ENCODE data around the gene MTARC2. TPM values are rescaled to one million over a fixed set of nuclear protein-coding genes. Genes with fewer than 3 reads are reported as not detected.

MTARC2 gene
- total and polyA plus RNA-seq, 2 of the 4 experiments (the other 2 are of a cell fraction): 0.36 to 2.6 TPM

DNA sequence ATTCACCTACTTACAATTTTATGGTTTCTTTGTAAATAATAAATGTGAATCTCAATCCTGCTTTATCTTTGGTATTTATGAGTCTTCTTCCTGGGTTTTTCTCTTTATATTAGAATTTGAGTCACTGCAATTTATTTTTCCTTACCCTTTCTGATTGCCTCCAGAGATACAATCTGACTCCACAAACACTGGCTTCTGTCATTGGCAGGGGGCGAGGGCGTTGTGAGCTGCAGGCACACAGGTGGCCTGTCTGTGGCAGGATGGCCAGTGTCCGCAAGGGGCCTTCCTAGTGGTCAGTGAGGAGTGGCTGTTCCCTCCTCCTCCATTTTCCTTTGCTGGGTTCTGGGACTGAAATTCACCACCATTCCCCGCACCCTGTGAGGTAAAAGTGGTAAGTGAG lies 36.6 kb downstream of the MTARC2 start:
- ATAC-seq (ENCODE audit: low read depth) (no peak), DNase-seq (no peak)
- Histone ChIP-seq H2BK15ac (ENCODE audit: low read depth, low read length) (no peak overlapping the region), H3K27ac (ENCODE audit: insufficient read depth, low read length) (no peak overlapping the region), H3K4me3 (ENCODE audit: insufficient read depth, low read depth, low read length) (no peak overlapping the region), H2AFZ (replicated peaks; ENCODE audit: low read length, poor library complexity) (no peak overlapping the region), H2BK20ac (ENCODE audit: low read depth, low read length) (no peak overlapping the region), H4K8ac (ENCODE audit: low read depth in 2 of 2, low read length in 2 of 2) (no peak overlapping the region), H3K23ac (ENCODE audit: low read depth, low read length) (no peak overlapping the region), H3K18ac (ENCODE audit: low read depth, low read length) (no peak overlapping the region), H3K36me3 (ENCODE audit: control insufficient read depth, insufficient read depth, low read length) (no peaks in the 10 kb centered on the region), H3K9me3 (ENCODE audit: control insufficient read depth, insufficient read depth, low read length) (no peaks in the 10 kb centered on the region), H3K14ac (replicated peaks; ENCODE audit: low read depth, low read length) (no peak overlapping the region), H3K4me1 (ENCODE audit: control insufficient read depth, insufficient read depth, low read length) (no peaks in the 10 kb centered on the region), H4K5ac (ENCODE audit: low read depth, low read length) (no peak overlapping the region), H3K4ac (ENCODE audit: low read depth, low read length) (no peak overlapping the region), H4K20me1 (ENCODE audit: insufficient read depth, low read length) (no peaks in the 10 kb centered on the region), H3K9me1 (ENCODE audit: insufficient read depth, low read length) (no peaks in the 10 kb centered on the region), H3K79me1 (ENCODE audit: low read depth in 1 of 2, low read length in 2 of 2) (no peaks in the 10 kb centered on the region), H2BK5ac (ENCODE audit: low read depth, low read length, poor library complexity, severe bottlenecking) (no peak overlapping the region), H3K9ac (ENCODE audit: low read depth, low read length) (no peak overlapping the region), H3K56ac (ENCODE audit: extremely low read depth, insufficient read depth, low read length) (no peak overlapping the region), H3K4me2 (ENCODE audit: low read depth, low read length) (no peak overlapping the region), H3K27me3 (ENCODE audit: control insufficient read depth, insufficient read depth, low read length) (no peaks in the 10 kb centered on the region; the same call in 1 of the 2 replicates), H4K91ac (ENCODE audit: insufficient read depth, low read depth, low read length) (no peak overlapping the region), H2AK5ac (ENCODE audit: low read depth, low read length) (no peak overlapping the region), H2BK120ac (ENCODE audit: low read depth, low read length) (no peak overlapping the region), H2AK9ac (replicated peaks; ENCODE audit: low read depth, low read length, poor library complexity) (no peak overlapping the region)
- TF ChIP-seq RCOR1 (IDR thresholded peaks at IDR 0.05; ENCODE audit: insufficient replicate concordance, low read length) (no peak), MAFK (IDR thresholded peaks at IDR 0.05; ENCODE audit: low read depth, low read length) (no peak), CEBPB (IDR thresholded peaks at IDR 0.05; ENCODE audit: low read depth, low read length) (no peak)
- TF ChIP-seq, protein P1, sequence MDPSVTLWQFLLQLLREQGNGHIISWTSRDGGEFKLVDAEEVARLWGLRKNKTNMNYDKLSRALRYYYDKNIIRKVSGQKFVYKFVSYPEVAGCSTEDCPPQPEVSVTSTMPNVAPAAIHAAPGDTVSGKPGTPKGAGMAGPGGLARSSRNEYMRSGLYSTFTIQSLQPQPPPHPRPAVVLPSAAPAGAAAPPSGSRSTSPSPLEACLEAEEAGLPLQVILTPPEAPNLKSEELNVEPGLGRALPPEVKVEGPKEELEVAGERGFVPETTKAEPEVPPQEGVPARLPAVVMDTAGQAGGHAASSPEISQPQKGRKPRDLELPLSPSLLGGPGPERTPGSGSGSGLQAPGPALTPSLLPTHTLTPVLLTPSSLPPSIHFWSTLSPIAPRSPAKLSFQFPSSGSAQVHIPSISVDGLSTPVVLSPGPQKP (IDR thresholded peaks at IDR 0.05; ENCODE audit: borderline replicate concordance, low read depth, low read length): no peak
- POLR2A ChIA-PET (ENCODE audit: unreplicated experiment): no interaction called here
- in situ Hi-C loops (cut with MboI; ENCODE audit: low sequenced_read_pairs): no loop called here
- dilution Hi-C loops (cut with HindIII; ENCODE audit: low sequenced_read_pairs, unreplicated experiment): no loop called here
- intact Hi-C loops (cut with micrococcal nuclease): no loop called here
- no TSS peak for BruUV-seq (replicated peaks)
- WGBS, 2 experiments (ENCODE audit: extremely low coverage in 2 of 2, insufficient read length in 1 of 2): no CpG with 5 or more reads among the region's 4 CpGs
- CTCF ChIA-PET: interaction anchor here (2.4 kb wide), 1 partner anchor 8 kb away, joined by 11 read pairs; no protein-coding TSS in a partner anchor
